ENCODE measurements around the gene IFT81. TPM values are rescaled to one million over a fixed set of nuclear protein-coding genes. Genes with fewer than 3 reads are reported as not detected.

The IFT81 gene
- total and polyA plus RNA-seq, 2 donors (not counting 3 experiments of a cell fraction or from before 2014, with no cell fraction given): 2.4 to 9.8 TPM

DNA sequence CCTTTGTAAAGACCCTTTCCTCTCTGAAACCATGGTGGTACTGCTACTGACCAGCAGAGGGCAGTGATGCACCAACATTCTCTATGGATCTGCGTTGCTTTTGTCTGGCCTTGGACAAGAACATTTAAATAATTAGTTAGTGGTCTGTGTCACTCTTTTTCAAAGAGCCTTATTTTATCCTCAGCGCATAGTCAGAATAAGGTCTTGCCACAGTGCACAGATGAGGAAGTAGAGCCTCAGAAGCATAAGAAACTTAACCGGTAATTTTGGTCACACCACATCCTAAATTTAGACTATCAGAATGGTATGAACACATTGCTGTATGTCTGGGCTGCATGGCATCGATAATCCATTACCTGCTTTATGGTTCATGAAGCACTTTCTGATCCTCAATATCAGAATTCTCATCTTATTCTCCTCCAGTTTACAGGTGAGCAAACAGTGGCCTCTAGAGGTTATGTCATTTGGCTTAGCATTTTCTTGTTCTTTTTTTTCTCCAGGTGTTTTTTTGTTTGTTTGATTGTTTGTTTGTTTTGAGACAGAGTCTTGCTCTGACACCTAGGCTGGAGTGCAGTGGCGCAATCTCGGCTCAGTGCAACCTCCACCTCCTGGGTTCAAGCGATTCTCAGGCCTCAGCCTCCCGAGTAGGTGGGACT, 23.7 kb upstream of the IFT81 start:
- TF ChIP-seq GATA2 (IDR thresholded peaks at IDR 0.05; ENCODE audit: insufficient read depth, insufficient read length, low read depth, low read length) (no peak), CTCF (IDR thresholded peaks at IDR 0.05; ENCODE audit: extremely low read depth in 1 of 2, insufficient read depth in 1 of 2, low read depth in 1 of 2, low read length in 2 of 2) (peak; percentile 81 to 89), EZH2 (IDR thresholded peaks at IDR 0.05; ENCODE audit: borderline replicate concordance, low read depth, low read length, severe bottlenecking) (no peak), POLR2A (IDR thresholded peaks at IDR 0.05; ENCODE audit: low read depth, low read length) (no peak), MAX (IDR thresholded peaks at IDR 0.05; ENCODE audit: insufficient read depth, insufficient read length) (no peak), FOS (IDR thresholded peaks at IDR 0.05; ENCODE audit: borderline replicate concordance, insufficient read depth, low read length) (no peak), POLR2AphosphoS5 (IDR thresholded peaks at IDR 0.05; ENCODE audit: insufficient read depth, low read depth, low read length) (no peak), JUN (IDR thresholded peaks at IDR 0.05; ENCODE audit: borderline replicate concordance, insufficient read depth, insufficient read length, low read depth) (no peak)
- DNase-seq (ENCODE audit: low read depth, low spot score) (peak; percentile 85), FAIRE-seq (peak; percentile 69)
- H3K27me3 ChIP-seq (ENCODE audit: control insufficient read depth in 2 of 2, insufficient read depth in 2 of 2, low read length in 2 of 2): no peaks in the 10 kb centered on the region
- no peaks in the 10 kb centered on the region for H3K79me2 ChIP-seq (ENCODE audit: control insufficient read depth, insufficient read depth, low read length)
- no peaks in the 10 kb centered on the region for H3K9me1 ChIP-seq (replicated peaks; ENCODE audit: control insufficient read depth, extremely low read depth, insufficient read depth, low read length)
- H3K9me3 ChIP-seq (replicated peaks; ENCODE audit: control insufficient read depth, insufficient read depth, low read length): no peaks in the 10 kb centered on the region
- dilution Hi-C loops (cut with MboI; ENCODE audit: extremely low pct_ligation_motif_present, low sequenced_read_pairs): no loop called here
- BruUV-seq (replicated peaks): no TSS peak
- H3K36me3 ChIP-seq (ENCODE audit: control insufficient read depth in 2 of 2, extremely low read depth in 1 of 2, insufficient read depth in 2 of 2, low read length in 2 of 2): no peaks in the 10 kb centered on the region
- no peak overlapping the region for H3K27ac ChIP-seq (ENCODE audit: insufficient read depth, low read depth, low read length)
- H2AFZ ChIP-seq (ENCODE audit: low read depth, low read length): peak overlapping the region; percentile 13
- intact Hi-C loops (cut with micrococcal nuclease): loop anchor here (1.0 to 5.0 kb wide), 7 partner anchors 124 to 502 kb away; partner anchors contain the start of gene ATP2A2
- ChIA-PET CTCF (interaction anchor here (1.0 to 4.8 kb wide), 15 partner anchors 10 to 337 kb away, joined by 3 to 78 read pairs (median 7); no protein-coding TSS in a partner anchor), POLR2A (no interaction called here)
- H3K4me1 ChIP-seq (ENCODE audit: control insufficient read depth, extremely low read depth, insufficient read depth, low read length): no peaks in the 10 kb centered on the region
- H3K4me3 ChIP-seq (replicated peaks in 1 of 3; ENCODE audit: insufficient read depth in 1 of 3, low read depth in 1 of 3, low read length in 3 of 3): no peak overlapping the region
- no peak overlapping the region for H3K9ac ChIP-seq (replicated peaks; ENCODE audit: extremely low read depth, insufficient read depth, low read length)
- no peak overlapping the region for H3K4me2 ChIP-seq (ENCODE audit: insufficient read depth, low read length)
- H4K20me1 ChIP-seq (replicated peaks; ENCODE audit: control insufficient read depth, extremely low read depth, insufficient read depth, low read length): no peaks in the 10 kb centered on the region

Measured in endothelial cell of umbilical vein (primary cell).